HG02759 (cell line): ENCODE measurements around the gene PDCD2L.
"Not testable (repeated sequence)": the region's sequence is repeated elsewhere in the genome, so short reads cannot be mapped to it uniquely, and the experiment has no call there.

ENCODE experiments used
- ATAC-seq: cut with Tn5 transposase; IDR thresholded peaks from one replicate; pipeline ENCODE4 v1.9.1; 2021; ENCODE audit warnings: mild to moderate bottlenecking, moderate library complexity; ENCODE audit not compliant: unreplicated experiment

PDCD2L gene

GRCh38 chr19:34461375-34462100, 57.3 kb downstream of the PDCD2L start:
- no peak for ATAC-seq

GRCh38 chr19:34464785-34465184, 60.6 kb downstream of the PDCD2L start:
- not testable (repeated sequence) for ATAC-seq

- no peak for ATAC-seq
Measured at GRCh38 chr19:34468409-34468808, 64.2 kb downstream of the PDCD2L start.

- not testable (repeated sequence) for ATAC-seq
Measured at GRCh38 chr19:34469026-34469425, 64.8 kb downstream of the PDCD2L start.

- ATAC-seq: no peak
Measured at GRCh38 chr19:34471906-34472700, 67.9 kb downstream of the PDCD2L start.

GRCh38 chr19:34474233-34474989, 70.2 kb downstream of the PDCD2L start:
- ATAC-seq: no peak

- ATAC-seq: no peak
Measured at GRCh38 chr19:34475026-34475974, 71.1 kb downstream of the PDCD2L start.
